ENCODE results near the gene BDH1.
"Not testable (repeated sequence)": the region's sequence is repeated elsewhere in the genome, so short reads cannot be mapped to it uniquely, and the experiment has no call there.

DNA sequence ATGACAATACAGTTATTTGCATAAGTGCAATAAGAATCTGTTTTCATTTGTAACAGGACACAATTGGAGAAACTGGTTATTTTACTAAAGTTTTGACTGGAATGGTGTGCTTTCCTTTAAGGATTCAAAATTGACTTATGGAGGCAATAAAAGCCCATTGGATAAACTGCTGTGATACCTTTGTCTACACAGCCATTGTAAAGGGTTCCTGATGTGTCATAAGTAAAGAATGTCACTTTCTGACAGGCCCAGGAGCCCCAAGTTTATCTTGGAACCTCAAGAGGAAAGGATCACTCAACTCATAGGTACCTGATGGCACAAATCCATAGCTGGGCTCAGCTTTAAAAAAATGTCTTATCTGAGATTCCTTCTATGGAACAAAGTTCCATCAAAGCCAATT is 10.4 kb upstream of the BDH1 start:
- not testable (repeated sequence) for TF ChIP-seq EZH2 (IDR thresholded peaks at IDR 0.05); POLR2AphosphoS5 (IDR thresholded peaks at IDR 0.05; ENCODE audit: borderline replicate concordance, low read depth, low read length); FOXP2 (optimal IDR thresholded peaks at IDR 0.05; ENCODE audit: control extremely low read depth, extremely low read length, insufficient read depth)
